GM13976 (cell line): ENCODE measurements around the gene DNAJB1.
"Not testable (repeated sequence)": the region's sequence is repeated elsewhere in the genome, so short reads cannot be mapped to it uniquely, and the experiment has no call there.

Source experiments
- DNase-seq: peaks from one replicate; pipeline ENCODE4 v3.0.0; 2012; ENCODE audit warnings: low spot score
- in situ Hi-C: fragments of 300-500 bp; cut with MboI; formaldehyde crosslinking; loops from one replicate; pipeline ENCODE4 v1.12.0; 2022; ENCODE audit warnings: low sequenced_read_pairs, mixed read lengths, inconsistent platforms; ENCODE audit not compliant: unreplicated experiment
- TF ChIP-seq, protein P1 (sequence below): IDR thresholded peaks from 2 replicates; pipeline ENCODE4 v1.5.1; 2012; ENCODE audit warnings: borderline replicate concordance, mild to moderate bottlenecking; ENCODE audit not compliant: insufficient read depth; ENCODE audit errors: extremely low read depth, missing control alignments, control extremely low read depth

The DNAJB1 gene

DNA sequence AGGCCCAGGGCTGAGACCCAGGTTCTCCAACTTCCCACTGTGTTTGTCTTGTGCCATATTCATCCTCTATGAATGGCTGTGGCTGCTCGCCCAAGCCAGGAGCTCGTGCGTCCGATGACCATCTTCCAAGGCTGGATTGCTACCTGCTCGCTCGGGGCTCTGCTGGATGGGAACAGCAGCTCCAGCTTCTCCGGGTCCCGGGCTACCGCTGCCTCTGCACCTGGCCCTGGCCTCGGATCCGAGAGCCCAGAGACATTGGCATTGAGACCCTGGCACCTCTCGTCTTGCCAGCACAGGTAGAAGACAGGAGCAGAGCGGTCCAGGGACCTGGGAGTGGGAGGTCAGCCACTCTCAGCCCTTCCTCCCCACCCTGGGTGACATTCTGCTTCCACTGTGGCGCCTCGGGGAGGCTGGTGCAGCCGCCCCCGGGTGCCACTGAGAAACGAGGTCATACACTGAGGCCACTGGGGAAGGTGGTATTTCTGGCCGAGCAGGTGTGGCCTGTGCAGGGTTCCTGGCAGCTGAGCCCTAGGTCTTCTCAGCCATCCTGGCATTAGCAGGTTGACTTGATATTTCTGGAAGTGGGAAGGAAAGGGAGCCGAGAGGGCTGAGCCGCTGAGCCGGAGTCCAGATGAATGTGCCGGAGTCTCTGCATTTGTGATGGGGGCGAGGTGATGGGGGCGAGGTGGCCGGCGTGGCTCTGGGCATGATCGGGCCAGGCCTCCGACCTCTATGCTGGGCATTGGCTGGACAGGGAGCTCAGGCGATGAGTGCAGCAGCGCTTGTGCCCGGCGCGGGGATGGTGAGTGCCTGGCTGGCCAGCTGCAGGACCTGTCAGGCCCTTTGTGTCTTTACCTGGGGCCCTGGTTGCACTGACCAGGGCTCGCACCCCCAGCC lies 35.1 kb upstream of the DNAJB1 start:
- in situ Hi-C loops: loop anchor here (25.0 kb wide), 2 partner anchors 334 to 559 kb away; partner anchors contain the start of genes OR7A17 and SYDE1
- TF ChIP-seq, protein P1, sequence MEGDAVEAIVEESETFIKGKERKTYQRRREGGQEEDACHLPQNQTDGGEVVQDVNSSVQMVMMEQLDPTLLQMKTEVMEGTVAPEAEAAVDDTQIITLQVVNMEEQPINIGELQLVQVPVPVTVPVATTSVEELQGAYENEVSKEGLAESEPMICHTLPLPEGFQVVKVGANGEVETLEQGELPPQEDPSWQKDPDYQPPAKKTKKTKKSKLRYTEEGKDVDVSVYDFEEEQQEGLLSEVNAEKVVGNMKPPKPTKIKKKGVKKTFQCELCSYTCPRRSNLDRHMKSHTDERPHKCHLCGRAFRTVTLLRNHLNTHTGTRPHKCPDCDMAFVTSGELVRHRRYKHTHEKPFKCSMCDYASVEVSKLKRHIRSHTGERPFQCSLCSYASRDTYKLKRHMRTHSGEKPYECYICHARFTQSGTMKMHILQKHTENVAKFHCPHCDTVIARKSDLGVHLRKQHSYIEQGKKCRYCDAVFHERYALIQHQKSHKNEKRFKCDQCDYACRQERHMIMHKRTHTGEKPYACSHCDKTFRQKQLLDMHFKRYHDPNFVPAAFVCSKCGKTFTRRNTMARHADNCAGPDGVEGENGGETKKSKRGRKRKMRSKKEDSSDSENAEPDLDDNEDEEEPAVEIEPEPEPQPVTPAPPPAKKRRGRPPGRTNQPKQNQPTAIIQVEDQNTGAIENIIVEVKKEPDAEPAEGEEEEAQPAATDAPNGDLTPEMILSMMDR: no peak
- DNase-seq: peak; percentile 15

DNA sequence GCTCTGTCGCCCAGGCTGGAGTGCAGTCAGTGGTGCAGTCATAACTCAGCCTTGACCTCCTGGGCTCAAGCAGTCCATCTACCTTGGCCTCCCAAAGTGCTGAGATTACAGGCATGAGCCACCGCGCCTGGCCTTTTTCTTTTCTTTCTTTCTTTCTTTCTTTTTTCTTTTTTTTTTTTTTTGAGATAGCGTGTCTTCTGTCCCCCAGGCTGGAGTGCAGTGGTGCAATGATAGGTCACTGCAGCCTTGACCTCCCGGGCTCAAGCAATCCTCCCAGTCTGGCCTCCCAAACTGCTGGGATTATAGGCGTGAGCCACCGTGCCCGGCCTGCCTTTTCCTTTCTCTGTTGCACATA lies 33.8 kb upstream of the DNAJB1 start:
- in situ Hi-C loops: loop anchor here (25.0 kb wide), 2 partner anchors 335 to 560 kb away; partner anchors contain the start of genes OR7A17 and SYDE1
- not testable (repeated sequence) for DNase-seq

DNA sequence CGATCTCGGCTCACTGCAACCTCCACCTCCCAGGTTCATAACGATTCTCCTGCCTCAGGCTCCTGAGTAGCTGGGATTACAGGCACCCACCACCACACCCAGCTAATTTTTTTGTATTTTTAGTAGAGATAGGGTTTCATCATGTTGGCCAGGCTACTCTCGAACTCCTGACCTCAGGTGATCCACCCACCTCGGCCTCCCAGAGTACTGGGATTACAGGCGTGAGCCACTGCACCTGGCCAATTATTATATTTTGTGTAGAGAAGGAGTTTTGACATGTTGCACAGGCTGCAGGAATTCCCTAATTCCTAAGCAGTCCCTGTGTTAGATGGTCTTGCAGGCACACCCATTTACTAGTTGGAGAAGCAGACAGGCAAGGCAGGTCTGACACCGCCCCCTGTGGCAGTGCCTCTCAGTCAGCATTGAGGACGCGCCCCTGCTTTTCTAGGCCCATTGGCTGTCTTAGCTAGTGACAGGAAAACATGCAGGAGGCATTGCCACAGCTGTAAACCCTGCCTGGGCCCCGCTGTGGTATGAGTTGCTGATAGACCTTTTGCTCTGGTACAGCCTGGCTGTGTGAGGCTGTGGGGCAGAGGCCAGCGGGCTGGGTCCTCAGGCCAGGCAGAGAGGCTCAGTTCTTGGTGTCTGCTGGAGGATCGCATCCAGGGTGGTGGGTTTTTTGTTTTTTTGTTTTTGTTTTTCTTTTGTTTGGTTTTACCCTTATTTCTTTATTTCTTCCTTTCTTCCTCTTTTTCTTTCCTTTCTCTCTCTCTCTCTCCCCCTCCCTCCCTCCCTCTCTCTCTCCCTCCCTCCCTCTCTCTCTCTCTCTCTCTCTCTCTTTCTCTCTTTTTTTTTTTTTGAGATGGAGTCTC lies 33.2 kb upstream of the DNAJB1 start:
- TF ChIP-seq, protein P1: peak; percentile 4
- peak; percentile 76 for DNase-seq
- in situ Hi-C loops: loop anchor here (25.0 kb wide), 2 partner anchors 336 to 561 kb away; partner anchors contain the start of genes OR7A17 and SYDE1

DNA sequence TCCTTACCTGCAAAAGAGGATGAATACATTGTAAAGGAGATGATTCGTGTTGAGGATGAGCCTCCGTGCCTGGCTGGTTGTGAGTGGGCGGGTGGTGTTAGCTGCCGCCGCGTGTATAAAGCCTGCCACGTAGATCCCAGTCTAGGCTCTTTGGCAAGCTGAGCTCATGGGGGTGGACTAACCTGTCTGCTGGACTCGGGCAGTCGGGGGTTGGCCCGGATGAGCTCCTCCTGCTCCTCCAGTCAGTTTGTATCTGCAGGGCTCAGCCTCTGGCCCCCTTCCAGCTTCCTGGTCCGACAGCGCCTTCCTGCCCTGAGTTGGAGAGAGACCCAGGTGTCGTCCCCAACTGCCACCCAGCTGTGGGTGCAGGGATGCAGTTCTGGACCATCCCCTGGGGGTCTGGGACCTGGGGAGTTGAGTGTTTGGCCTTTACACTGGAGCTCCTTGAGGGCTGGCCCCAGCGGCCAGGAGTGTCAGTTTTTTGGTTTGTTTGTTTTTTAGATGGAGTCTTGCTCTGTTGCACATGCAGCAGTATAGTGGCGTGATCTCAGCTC lies 32.1 kb upstream of the DNAJB1 start:
- in situ Hi-C loops: loop anchor here (25.0 kb wide), 2 partner anchors 337 to 562 kb away; partner anchors contain the start of genes OR7A17 and SYDE1
- TF ChIP-seq, protein P1: no peak
- peak; percentile 53 for DNase-seq

DNA sequence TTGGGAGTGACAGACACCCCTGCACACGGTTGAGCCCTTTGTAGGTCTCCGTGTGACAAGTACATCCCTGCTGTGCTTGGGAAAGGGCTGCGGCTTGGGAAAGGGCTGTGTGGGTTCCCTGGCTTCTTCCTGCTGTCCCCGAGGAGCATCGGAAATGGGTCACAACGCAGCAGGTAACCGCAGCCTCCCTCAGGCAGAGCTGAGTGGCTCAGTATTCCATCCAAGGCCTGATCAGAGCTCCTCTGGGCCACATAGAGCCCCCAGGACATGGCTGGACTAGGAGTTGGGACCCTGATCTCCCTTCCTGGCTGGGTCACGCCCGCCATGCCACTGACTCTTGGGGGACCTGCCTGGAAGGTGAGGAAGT lies 27.5 kb upstream of the DNAJB1 start:
- TF ChIP-seq, protein P1: no peak
- in situ Hi-C loops: no loop called here
- DNase-seq: peak; percentile 21

DNA sequence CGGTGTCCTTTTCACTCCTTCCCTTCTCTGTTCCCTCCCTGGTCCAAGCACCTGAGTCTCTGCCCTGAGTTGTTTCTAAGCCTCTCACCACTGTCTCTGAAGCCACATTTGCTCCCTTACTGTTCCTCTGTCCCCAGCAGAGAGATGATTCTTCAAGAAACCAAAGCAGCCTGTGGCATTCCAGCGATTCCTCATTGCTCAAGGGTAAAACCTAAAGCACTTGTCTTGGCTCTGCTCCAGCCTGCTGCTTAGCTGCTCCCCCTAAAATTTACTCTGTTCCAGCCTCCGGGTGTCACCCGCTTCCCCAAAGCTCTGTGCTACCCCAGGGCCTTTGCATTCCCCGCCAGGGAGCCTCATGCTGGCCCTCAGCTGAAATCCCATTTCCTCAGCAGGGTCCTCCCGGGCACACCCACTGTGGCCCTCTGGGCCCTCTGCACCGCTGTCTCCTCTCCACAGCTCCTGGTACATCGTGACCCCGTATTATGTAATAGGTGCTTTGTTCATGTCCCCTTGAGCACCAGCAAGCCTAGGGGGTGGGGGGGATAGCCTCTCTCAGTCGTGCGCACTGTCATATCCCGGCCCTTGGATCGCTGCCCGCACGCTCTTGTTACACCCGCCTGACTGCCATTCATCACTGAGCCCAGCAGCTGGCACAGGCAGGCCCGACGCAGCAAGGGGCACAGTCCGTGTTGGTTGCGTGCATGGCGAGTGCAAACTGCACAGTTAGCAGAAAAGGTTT lies 26.9 kb upstream of the DNAJB1 start:
- peak; percentile 11 for DNase-seq
- in situ Hi-C loops: no loop called here
- TF ChIP-seq, protein P1: no peak
